OCI-LY3 (cell line): ENCODE results near the gene LIM2.

Source experiments
- H2AFZ ChIP-seq: fragments of 200-600, 300-600 bp; shearing (Covaris generic); 2 replicates; pipeline ENCODE4 v1.6.0; 2014; ENCODE audit warnings: antibody characterized with exemption, low read depth, low read length
- H3K27ac ChIP-seq: fragments of 200-600, 300-600 bp; sonication (generic); 2 replicates; pipeline ENCODE4 v1.5.1; 2014; ENCODE audit warnings: mild to moderate bottlenecking, low read length, moderate library complexity, mixed read lengths
- H3K27me3 ChIP-seq: fragments of 200-600, 300-600 bp; sonication (generic); 2 replicates; pipeline ENCODE4 v1.6.1; 2014; ENCODE audit warnings: low read depth, low read length, mixed read lengths
- H3K36me3 ChIP-seq: fragments of 200-600, 300-600 bp; sonication (generic); replicated peaks from 2 replicates; pipeline ENCODE3; 2014; ENCODE audit warnings: low read depth, low read length, mixed read lengths
- H3K4me1 ChIP-seq: fragments of 300-600, 200-600 bp; sonication (generic); 2 replicates; pipeline ENCODE4 v1.6.1; 2014; ENCODE audit warnings: low read length, mixed read lengths
- H3K4me2 ChIP-seq: fragments of 200-600, 300-600 bp; sonication (generic); 2 replicates; pipeline ENCODE4 v1.6.1; 2014; ENCODE audit warnings: low read length, mixed read lengths
- H3K4me3 ChIP-seq: fragments of 300-600, 200-600 bp; sonication (generic); 2 replicates; pipeline ENCODE4 v1.5.1; 2014; ENCODE audit warnings: antibody characterized with exemption, mild to moderate bottlenecking, low read length, moderate library complexity
- H3K79me2 ChIP-seq: fragments of 300-600, 200-600 bp; shearing (Covaris generic); 2 replicates; pipeline ENCODE4 v1.6.1; 2014; ENCODE audit warnings: mild to moderate bottlenecking, low read length, mixed read lengths
- H3K9ac ChIP-seq: fragments of 300-600, 200-600 bp; shearing (Covaris generic); 2 replicates; pipeline ENCODE4 v1.6.0; 2014; ENCODE audit warnings: mild to moderate bottlenecking, low read length, moderate library complexity
- H3K9me3 ChIP-seq: fragments of 200-600, 300-600 bp; shearing (Covaris generic); 2 replicates; pipeline ENCODE4 v1.6.1; 2014; ENCODE audit warnings: low read length, mixed read lengths; ENCODE audit not compliant: insufficient read depth
- H4K20me1 ChIP-seq: fragments of 200-600, 300-600 bp; sonication (generic); 2 replicates; pipeline ENCODE4 v1.6.1; 2016; ENCODE audit warnings: low read length, mixed read lengths; ENCODE audit not compliant: insufficient read depth
- EZH2phosphoT487 ChIP-seq: fragments of 200-600 bp; shearing (Covaris generic); IDR thresholded peaks from 2 replicates; pipeline ENCODE4 v1.6.1; 2018; ENCODE audit warnings: antibody characterized with exemption, mixed run types, low read depth
- TF ChIP-seq, protein P1 (sequence below): fragments of 200-600, 300-600 bp; sonication (generic); IDR thresholded peaks from 2 replicates; pipeline ENCODE4 v1.5.1; 2014; ENCODE audit warnings: antibody characterized with exemption, low read length, low read depth

Gene LIM2

DNA sequence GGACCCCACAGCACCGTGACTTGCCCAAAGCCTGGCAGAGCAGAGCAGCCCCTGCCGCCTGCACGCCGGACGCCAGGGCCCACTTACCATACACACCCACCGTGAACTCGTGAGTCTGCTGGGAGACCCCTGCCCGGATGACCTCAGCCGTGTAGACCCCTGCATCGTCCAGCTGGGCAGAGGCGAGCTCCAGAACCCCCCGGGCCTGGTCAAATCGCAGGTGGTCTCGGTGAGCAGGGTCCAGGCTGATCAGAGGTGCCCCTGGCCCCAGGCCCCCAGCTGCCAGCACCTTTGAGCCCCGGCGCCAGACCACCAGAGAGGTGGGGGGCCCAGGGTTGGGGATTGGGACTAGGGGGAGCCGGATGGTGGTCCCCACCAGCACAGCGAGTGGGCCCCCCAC, 46.7 kb downstream of the LIM2 start:
- no peak overlapping the region for H3K9ac ChIP-seq

GRCh38 chr19:51339687-51340656, 47.8 kb downstream of the LIM2 start:
- no peaks in the 10 kb centered on the region for H4K20me1 ChIP-seq
- no peaks in the 10 kb centered on the region for H3K79me2 ChIP-seq

More for the DNA sequence above, 46.7 kb downstream of the LIM2 start:
- no peaks in the 10 kb centered on the region for H3K9me3 ChIP-seq
- no peak overlapping the region for H3K27ac ChIP-seq
- TF ChIP-seq, protein P1, sequence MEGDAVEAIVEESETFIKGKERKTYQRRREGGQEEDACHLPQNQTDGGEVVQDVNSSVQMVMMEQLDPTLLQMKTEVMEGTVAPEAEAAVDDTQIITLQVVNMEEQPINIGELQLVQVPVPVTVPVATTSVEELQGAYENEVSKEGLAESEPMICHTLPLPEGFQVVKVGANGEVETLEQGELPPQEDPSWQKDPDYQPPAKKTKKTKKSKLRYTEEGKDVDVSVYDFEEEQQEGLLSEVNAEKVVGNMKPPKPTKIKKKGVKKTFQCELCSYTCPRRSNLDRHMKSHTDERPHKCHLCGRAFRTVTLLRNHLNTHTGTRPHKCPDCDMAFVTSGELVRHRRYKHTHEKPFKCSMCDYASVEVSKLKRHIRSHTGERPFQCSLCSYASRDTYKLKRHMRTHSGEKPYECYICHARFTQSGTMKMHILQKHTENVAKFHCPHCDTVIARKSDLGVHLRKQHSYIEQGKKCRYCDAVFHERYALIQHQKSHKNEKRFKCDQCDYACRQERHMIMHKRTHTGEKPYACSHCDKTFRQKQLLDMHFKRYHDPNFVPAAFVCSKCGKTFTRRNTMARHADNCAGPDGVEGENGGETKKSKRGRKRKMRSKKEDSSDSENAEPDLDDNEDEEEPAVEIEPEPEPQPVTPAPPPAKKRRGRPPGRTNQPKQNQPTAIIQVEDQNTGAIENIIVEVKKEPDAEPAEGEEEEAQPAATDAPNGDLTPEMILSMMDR = no peak
- no peak for TF ChIP-seq EZH2phosphoT487
- no peak overlapping the region for H3K4me2 ChIP-seq
- H3K36me3 ChIP-seq = peaks cover 6% of the 10 kb centered on the region
- no peak overlapping the region for H2AFZ ChIP-seq
- no peaks in the 10 kb centered on the region for H4K20me1 ChIP-seq
- peaks cover 9% of the 10 kb centered on the region; the same call in 1 of the 2 replicates for H3K27me3 ChIP-seq
- peaks cover 19% of the 10 kb centered on the region for H3K4me1 ChIP-seq
- H3K79me2 ChIP-seq = no peaks in the 10 kb centered on the region
- no peak overlapping the region for H3K4me3 ChIP-seq

GRCh38 chr19:51339313-51339686, 48.5 kb downstream of the LIM2 start:
- Histone ChIP-seq H3K27me3 (peaks cover 9% of the 10 kb centered on the region; the same call in 1 of the 2 replicates), H3K27ac (no peak overlapping the region), H3K4me2 (peak overlapping the region; percentile 85)

More at GRCh38 chr19:51339687-51340656, 47.8 kb downstream of the LIM2 start:
- Histone ChIP-seq H3K4me1 (peaks cover 16% of the 10 kb centered on the region), H3K27ac (no peak overlapping the region), H3K9me3 (no peaks in the 10 kb centered on the region), H3K9ac (peak overlapping the region; percentile 31; the same call in 1 of the 2 replicates), H3K36me3 (peaks cover 4% of the 10 kb centered on the region), H3K4me3 (peak overlapping the region; percentile 79), H3K4me2 (peak overlapping the region; percentile 85), H3K27me3 (peaks cover 9% of the 10 kb centered on the region; the same call in 1 of the 2 replicates), H2AFZ (peak overlapping the region; percentile 73)
- no peak for TF ChIP-seq EZH2phosphoT487
- TF ChIP-seq, protein P1 = 0 out of 2 replicates have a peak, but pooled peaks have one; percentile 8

More at GRCh38 chr19:51339313-51339686, 48.5 kb downstream of the LIM2 start:
- H2AFZ ChIP-seq = peak overlapping the region; percentile 73
- H3K36me3 ChIP-seq = no peaks in the 10 kb centered on the region
- H3K9ac ChIP-seq = peak overlapping the region; percentile 31; the same call in 1 of the 2 replicates
- H4K20me1 ChIP-seq = no peaks in the 10 kb centered on the region
- H3K4me3 ChIP-seq = peak overlapping the region; percentile 79
- H3K79me2 ChIP-seq = no peaks in the 10 kb centered on the region
- H3K9me3 ChIP-seq = no peaks in the 10 kb centered on the region
- peaks cover 9% of the 10 kb centered on the region for H3K4me1 ChIP-seq
- no peak for TF ChIP-seq EZH2phosphoT487
- TF ChIP-seq, protein P1 = no peak
